T-cell (primary cell): ENCODE data around the gene DEFB124. TPM values are rescaled to one million over a fixed set of nuclear protein-coding genes. Genes with fewer than 3 reads are reported as not detected.

Experiments
- ATAC-seq, 4 experiments: fragments of 200-7000 bp in 3 of 4; fragments of 150-1000 bp in 1 of 4; cut with Tn5 transposase; replicated peaks in 1 of 4; 1 replicate in 3 of 4; 2 replicates in 1 of 4; pipeline ENCODE4 v1.10.0; 2021; ENCODE audit warnings: moderate library complexity in 3 of 4, mild to moderate bottlenecking in 2 of 4, moderate number of reproducible peaks in 1 of 4
- CTCF ChIA-PET, 2 donors: fragments of 300-600 bp; sonication (Branson Sonifier 250); formaldehyde crosslinking; loops; one replicate each; lab custom pipeline; 2022; ENCODE audit warnings: antibody characterized with exemption in 2 of 2; lab: Charles Lee
- POLR2A ChIA-PET, 2 donors: fragments of 300-600 bp; sonication (Branson Sonifier 250); formaldehyde crosslinking; loops; one replicate each; lab custom pipeline; 2022; ENCODE audit warnings: antibody characterized with exemption in 2 of 2; lab: Charles Lee
- DNase-seq, 35 experiments: peaks; one replicate each; pipeline versions ENCODE4 v3.0.0 to v3.0.0-alpha.2; 2013 to 2023
- H3K27ac ChIP-seq: one replicate; pipeline ENCODE4 v1.5.1; 2013; ENCODE audit warnings: low read length
- H3K27me3 ChIP-seq, 2 experiments: replicated peaks in 1 of 2; 1 replicate in 1 of 2; 2 replicates in 1 of 2; pipeline versions ENCODE4 v1.6.1 to v1.7.0; 2013; ENCODE audit warnings: low read length in 1 of 2, mixed read lengths in 1 of 2; ENCODE audit not compliant: control insufficient read depth in 2 of 2, insufficient read depth in 2 of 2; ENCODE audit errors: extremely low read depth in 1 of 2
- H3K36me3 ChIP-seq, 2 donors: 1 replicate in 1 of 2; 2 replicates in 1 of 2; pipeline versions ENCODE4 v1.6.1 to v1.7.0; 2013; ENCODE audit warnings: low read length in 1 of 2; ENCODE audit not compliant: control insufficient read depth in 2 of 2, insufficient read depth in 1 of 2; ENCODE audit errors: extremely low read depth in 1 of 2
- H3K4me1 ChIP-seq, 2 experiments: 1 replicate in 1 of 2; 2 replicates in 1 of 2; pipeline versions ENCODE4 v1.6.1 to v1.7.0; 2013; ENCODE audit warnings: low read length in 2 of 2, mixed read lengths in 1 of 2; ENCODE audit not compliant: insufficient read depth in 2 of 2, control insufficient read depth in 1 of 2; ENCODE audit errors: extremely low read depth in 1 of 2
- H3K4me3 ChIP-seq, 2 donors: 1 replicate in 1 of 2; 2 replicates in 1 of 2; pipeline versions ENCODE4 v1.5.1 to v1.7.0; 2013; ENCODE audit warnings: mild to moderate bottlenecking in 2 of 2, low read length in 1 of 2, moderate library complexity in 1 of 2; ENCODE audit not compliant: control insufficient read depth in 1 of 2; ENCODE audit errors: extremely low read depth in 1 of 2
- H3K9me3 ChIP-seq: 2 replicates; pipeline ENCODE4 v1.7.0; 2013
- H3K27ac Mint-ChIP-seq, 2 donors: one replicate each; pipeline ENCODE4 v1.8.0; 2020 to 2021; ENCODE audit warnings: mild to moderate bottlenecking in 2 of 2, mixed read lengths in 2 of 2
- H3K27me3 Mint-ChIP-seq, 2 donors: one replicate each; pipeline ENCODE4 v1.8.0; 2021 to 2022; ENCODE audit warnings: mixed read lengths in 2 of 2
- H3K36me3 Mint-ChIP-seq: one replicate; pipeline ENCODE4 v1.8.0; 2021; ENCODE audit warnings: mixed read lengths
- H3K4me1 Mint-ChIP-seq, 3 donors: one replicate each; pipeline ENCODE4 v1.8.0; 2020 to 2022; ENCODE audit warnings: mixed read lengths in 3 of 3, mild to moderate bottlenecking in 1 of 3
- H3K4me3 Mint-ChIP-seq, 3 donors: one replicate each; pipeline ENCODE4 v1.8.0; 2020 to 2022; ENCODE audit warnings: mild to moderate bottlenecking in 3 of 3, mixed read lengths in 3 of 3, moderate library complexity in 3 of 3
- H3K9me3 Mint-ChIP-seq, 3 donors: one replicate each; pipeline ENCODE4 v1.8.0; 2020 to 2022; ENCODE audit warnings: mixed read lengths in 3 of 3
- WGBS: methylation state at CpG from one replicate; pipeline ENCODE4 v1.1.5; 2013; ENCODE audit warnings: missing lambda C conversion rate; ENCODE audit not compliant: insufficient coverage; 5-methylcytosine and 5-hydroxymethylcytosine counted together
- total RNA-seq, 35 experiments: library from RNA in 6 of 35; stranded (reverse) in 6 of 35; fragments of 120-200 nt in 1 of 35; gene quantifications; one replicate each; pipeline versions ENCODE4 v1.2.1 to v1.2.4 and lab custom pipeline; 2013 to 2026

DEFB124 gene
- total RNA-seq, 5 donors from 2014 or later (not counting 1 experiment from before 2014, with no cell fraction given): not detected

DNA sequence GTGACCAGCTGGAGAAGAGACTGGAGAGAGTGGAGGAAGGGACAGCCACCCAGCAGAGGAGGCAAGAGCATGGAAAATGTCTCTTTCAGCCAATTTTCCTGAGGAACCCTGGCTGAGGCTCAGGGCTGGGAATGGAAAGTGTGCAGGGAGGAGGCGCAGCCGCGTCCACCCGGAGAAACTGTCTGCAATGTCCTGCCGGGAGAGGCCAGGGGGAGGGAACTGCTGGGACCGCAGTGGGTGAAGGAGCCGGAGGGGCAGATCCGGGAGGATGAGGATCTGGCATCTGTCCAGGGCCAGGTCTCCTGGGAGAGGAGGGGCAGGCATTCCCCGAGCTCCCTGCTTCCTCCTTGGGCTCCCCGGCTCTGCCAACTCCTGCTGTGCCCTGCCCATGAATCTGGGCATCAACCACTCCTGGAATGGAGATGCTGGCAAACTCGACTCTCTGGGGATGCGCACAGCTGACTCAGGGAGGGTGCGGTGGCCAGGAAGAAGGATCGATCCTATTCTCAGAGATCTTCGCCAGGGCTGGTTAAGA is 21.9 kb upstream of the DEFB124 start:
- H3K36me3 Mint-ChIP-seq: no peaks in the 10 kb centered on the region
- 75% methylated on average over 13 of the region's 15 CpGs for WGBS
- H3K4me1 Mint-ChIP-seq: no peaks in the 10 kb centered on the region
- ATAC-seq: no peak
- no peaks in the 10 kb centered on the region for H3K36me3 ChIP-seq
- H3K27ac ChIP-seq: no peak overlapping the region
- ChIA-PET POLR2A (no interaction called here), CTCF (interaction anchor here in 1 of 2 donors (0.5 kb wide), 1 partner anchor 42 kb away, joined by 4 read pairs; no protein-coding TSS in a partner anchor)
- no peaks in the 10 kb centered on the region for H3K9me3 Mint-ChIP-seq
- no peak overlapping the region for H3K4me3 ChIP-seq
- DNase-seq: no peak
- peaks cover 18 to 20% of the 10 kb centered on the region in 2 donors for H3K27me3 Mint-ChIP-seq
- no peak overlapping the region for H3K4me3 Mint-ChIP-seq
- no peaks in the 10 kb centered on the region for H3K9me3 ChIP-seq
- H3K27ac Mint-ChIP-seq: no peak overlapping the region
- peaks cover 0 to 20% of the 10 kb centered on the region in 2 experiments for H3K27me3 ChIP-seq
- H3K4me1 ChIP-seq: no peaks in the 10 kb centered on the region

DNA sequence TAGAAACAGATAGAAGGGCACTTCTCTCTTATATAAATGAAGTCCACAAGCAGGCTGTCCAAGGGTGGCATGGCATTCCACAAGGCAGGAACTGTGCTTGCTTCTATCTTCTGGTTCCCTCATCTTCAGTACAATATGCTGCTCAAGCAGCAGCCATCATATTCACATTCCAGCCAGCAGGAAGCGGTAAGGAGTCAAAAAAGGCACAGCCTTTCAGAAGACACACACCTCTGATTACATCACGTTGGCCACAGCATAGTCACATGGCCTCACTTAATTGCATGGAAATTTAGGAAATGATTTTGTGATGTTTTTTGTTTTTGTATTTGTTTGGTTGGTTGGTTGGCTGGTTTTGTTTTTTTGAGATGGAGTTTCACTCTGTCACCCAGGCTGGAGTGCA is 19.2 kb upstream of the DEFB124 start:
- ATAC-seq (no peak), DNase-seq (no peak)
- no peaks in the 10 kb centered on the region for H3K4me1 Mint-ChIP-seq
- POLR2A ChIA-PET: no interaction called here
- H3K36me3 Mint-ChIP-seq: no peaks in the 10 kb centered on the region
- Histone ChIP-seq H3K9me3 (no peaks in the 10 kb centered on the region), H3K27me3 (peaks cover 0 to 16% of the 10 kb centered on the region in 2 experiments), H3K4me1 (no peaks in the 10 kb centered on the region), H3K36me3 (no peaks in the 10 kb centered on the region), H3K4me3 (no peak overlapping the region), H3K27ac (no peak overlapping the region)
- peaks cover 18 to 20% of the 10 kb centered on the region in 2 donors for H3K27me3 Mint-ChIP-seq
- no peaks in the 10 kb centered on the region for H3K9me3 Mint-ChIP-seq
- no CpG with 5 or more reads among the region's 2 CpGs for WGBS
- no peak overlapping the region for H3K4me3 Mint-ChIP-seq
- H3K27ac Mint-ChIP-seq: no peak overlapping the region
- CTCF ChIA-PET: interaction anchor here in 1 of 2 donors (0.9 to 1.3 kb wide), 2 partner anchors 9 to 34 kb away, joined by 4 read pairs; no protein-coding TSS in a partner anchor

DNA sequence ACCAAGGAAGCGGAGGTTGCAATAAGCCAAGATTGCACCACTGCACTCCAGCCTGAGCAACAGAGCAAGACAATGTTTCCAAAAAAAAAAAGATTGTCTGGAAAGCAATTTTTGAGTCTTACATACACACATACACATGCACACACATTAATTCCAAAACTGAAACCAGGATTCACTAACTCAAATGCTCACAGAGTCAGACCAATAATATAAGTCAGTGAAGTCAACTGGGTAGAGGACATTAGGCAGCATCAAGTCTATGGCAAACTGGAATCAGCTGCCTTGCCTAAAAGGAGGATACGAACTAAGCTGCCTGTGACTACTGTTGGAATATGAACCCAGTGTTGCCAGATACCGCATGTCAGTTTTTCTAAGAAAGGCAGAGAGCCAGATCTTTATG is 15.8 kb upstream of the DEFB124 start:
- no peak for DNase-seq
- Histone ChIP-seq H3K36me3 (no peaks in the 10 kb centered on the region), H3K4me3 (no peak overlapping the region), H3K4me1 (peaks cover 0 to under 1% of the 10 kb centered on the region in 2 experiments), H3K27ac (no peak overlapping the region), H3K27me3 (peaks cover 2 to 16% of the 10 kb centered on the region in 2 experiments), H3K9me3 (no peaks in the 10 kb centered on the region)
- no peak overlapping the region for H3K4me3 Mint-ChIP-seq
- H3K27ac Mint-ChIP-seq: no peak overlapping the region
- H3K4me1 Mint-ChIP-seq: peaks cover 0 to 2% (median 0%) of the 10 kb centered on the region in 3 donors
- peaks cover 18 to 20% of the 10 kb centered on the region in 2 donors for H3K27me3 Mint-ChIP-seq
- ChIA-PET POLR2A (no interaction called here), CTCF (interaction anchor here in 1 of 2 donors (1.0 kb wide), 1 partner anchor 11 kb away, joined by 4 read pairs; no protein-coding TSS in a partner anchor)
- 90% methylated on average over 3 of the region's 3 CpGs for WGBS
- no peaks in the 10 kb centered on the region for H3K36me3 Mint-ChIP-seq
- no peak for ATAC-seq
- no peaks in the 10 kb centered on the region for H3K9me3 Mint-ChIP-seq

DNA sequence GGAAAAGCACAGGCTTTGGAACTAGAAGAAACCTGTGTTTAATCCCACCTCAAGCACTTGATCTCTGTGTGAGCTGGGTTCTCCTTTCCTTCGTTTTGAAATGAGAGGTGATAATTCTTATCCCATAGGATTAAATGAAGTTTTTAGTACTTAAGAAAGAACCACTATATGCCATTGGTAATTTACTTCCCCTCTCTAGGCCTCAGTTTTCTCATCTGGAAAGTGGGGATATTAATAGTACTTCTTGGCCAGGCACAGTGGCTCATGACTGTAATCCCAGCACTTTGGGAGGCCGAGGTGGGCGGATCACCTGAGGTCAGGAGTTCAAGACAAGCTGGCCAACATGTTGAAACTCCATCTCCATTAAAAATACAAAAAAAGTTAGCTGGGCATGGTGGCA is 14.2 kb upstream of the DEFB124 start:
- no peaks in the 10 kb centered on the region for H3K36me3 Mint-ChIP-seq
- ChIA-PET CTCF (no interaction called here), POLR2A (no interaction called here)
- no CpG with 5 or more reads among the region's 3 CpGs for WGBS
- no peak overlapping the region for H3K27ac Mint-ChIP-seq
- no peak for DNase-seq
- no peak for ATAC-seq
- H3K4me3 Mint-ChIP-seq: no peak overlapping the region
- Histone ChIP-seq H3K4me1 (peaks cover 0 to 6% of the 10 kb centered on the region in 2 experiments), H3K9me3 (no peaks in the 10 kb centered on the region), H3K27me3 (peaks cover 2 to 27% of the 10 kb centered on the region in 2 experiments), H3K36me3 (no peaks in the 10 kb centered on the region), H3K4me3 (no peak overlapping the region), H3K27ac (no peak overlapping the region)
- H3K9me3 Mint-ChIP-seq: no peaks in the 10 kb centered on the region
- peaks cover 18 to 22% of the 10 kb centered on the region in 2 donors for H3K27me3 Mint-ChIP-seq
- H3K4me1 Mint-ChIP-seq: peaks cover 0 to 8% (median 1%) of the 10 kb centered on the region in 3 donors

DNA sequence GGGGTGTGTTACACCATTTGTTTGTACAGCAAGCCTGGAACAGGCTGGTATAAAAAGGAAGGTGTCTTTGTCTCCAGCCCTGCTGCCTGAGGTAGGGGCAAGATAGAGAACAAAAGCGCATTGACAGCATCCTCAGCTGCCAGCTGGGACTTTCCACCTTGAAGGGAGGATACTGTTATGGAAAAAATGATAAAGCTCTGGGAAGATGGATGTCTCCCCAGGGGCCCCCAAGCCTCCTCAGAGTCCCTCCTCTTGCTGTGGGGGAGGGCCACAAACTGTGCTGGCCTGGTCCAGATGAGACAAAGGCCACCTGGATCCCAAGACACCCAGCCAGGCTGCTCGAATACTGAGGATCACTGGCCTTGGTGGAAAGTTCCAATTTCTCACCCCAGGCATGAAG is 13.2 kb upstream of the DEFB124 start:
- Histone ChIP-seq H3K27ac (no peak overlapping the region), H3K9me3 (no peaks in the 10 kb centered on the region), H3K27me3 (peaks cover 2 to 28% of the 10 kb centered on the region in 2 experiments), H3K36me3 (no peaks in the 10 kb centered on the region), H3K4me3 (no peak overlapping the region), H3K4me1 (peaks cover 0 to 6% of the 10 kb centered on the region in 2 experiments)
- CTCF ChIA-PET: interaction anchor here (0.6 to 1.1 kb wide), 2 partner anchors 15 to 70 kb away, joined by 3 to 4 read pairs; no protein-coding TSS in a partner anchor
- Mint-ChIP-seq H3K36me3 (no peaks in the 10 kb centered on the region), H3K4me1 (peaks cover 0 to 8% (median 1%) of the 10 kb centered on the region in 3 donors), H3K27ac (no peak overlapping the region), H3K4me3 (no peak overlapping the region), H3K27me3 (peaks cover 15 to 22% of the 10 kb centered on the region in 2 donors), H3K9me3 (no peaks in the 10 kb centered on the region)
- DNase-seq (no peak), ATAC-seq (no peak)
- POLR2A ChIA-PET: no interaction called here
- 93% methylated on average over 1 of the region's 2 CpGs for WGBS

DNA sequence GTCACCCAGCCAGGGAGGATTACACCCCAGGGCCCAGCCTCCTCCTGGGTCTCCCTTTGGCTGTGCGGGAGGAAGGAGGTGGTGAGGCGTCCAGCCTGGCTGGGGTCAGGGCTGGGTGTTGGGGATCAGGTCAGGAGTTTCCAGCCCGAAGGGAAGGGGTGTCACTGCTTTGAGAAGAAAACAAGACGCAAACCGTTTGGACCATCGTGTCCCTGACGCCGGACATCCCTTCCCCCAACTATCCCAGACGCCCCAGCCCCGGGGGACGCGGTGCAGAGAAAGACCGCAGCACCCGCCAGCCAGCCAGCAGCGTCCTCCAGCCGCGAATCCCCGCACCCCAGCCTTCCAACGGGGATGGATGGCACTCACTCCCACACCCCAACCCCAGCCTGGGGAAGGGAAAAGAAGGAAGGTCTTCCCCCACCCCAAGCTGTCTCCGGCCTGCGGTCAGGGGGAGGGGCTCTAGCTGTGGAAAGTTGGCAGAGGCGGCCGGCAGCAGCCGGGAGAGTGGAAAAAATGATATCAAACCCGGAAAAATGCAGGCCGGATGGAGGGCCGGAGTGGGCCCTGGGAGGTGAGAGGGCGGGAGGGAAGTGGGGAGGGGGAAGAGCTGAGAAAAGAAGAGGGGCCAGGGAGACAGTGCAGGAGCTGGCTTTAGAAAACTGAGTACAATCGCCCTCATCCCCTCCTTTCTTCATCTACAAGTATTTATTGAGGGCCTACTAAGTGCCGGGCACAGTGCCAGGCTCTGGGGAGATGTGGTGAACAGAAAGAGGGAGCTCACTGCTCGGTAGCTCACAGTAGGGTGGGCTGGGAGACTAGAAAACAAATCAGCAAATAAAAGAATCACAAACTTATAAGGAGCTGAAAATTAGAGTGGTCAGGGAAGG is 10.8 kb upstream of the DEFB124 start:
- H3K4me3 Mint-ChIP-seq: no peak overlapping the region
- POLR2A ChIA-PET: no interaction called here
- H3K27ac Mint-ChIP-seq: no peak overlapping the region
- no peaks in the 10 kb centered on the region for H3K36me3 ChIP-seq
- no peaks in the 10 kb centered on the region for H3K9me3 ChIP-seq
- CTCF ChIA-PET: interaction anchor here in 1 of 2 donors (1.0 kb wide), 1 partner anchor 18 kb away, joined by 3 read pairs; no protein-coding TSS in a partner anchor
- peaks cover 0 to 8% (median 1%) of the 10 kb centered on the region in 3 donors for H3K4me1 Mint-ChIP-seq
- 19% methylated on average over 7 of the region's 31 CpGs for WGBS
- no peak for DNase-seq
- H3K4me3 ChIP-seq: no peak overlapping the region
- ATAC-seq: no peak
- H3K9me3 Mint-ChIP-seq: no peaks in the 10 kb centered on the region
- H3K27me3 ChIP-seq: peaks cover 2 to 36% of the 10 kb centered on the region in 2 experiments
- H3K4me1 ChIP-seq: peaks cover 0 to 6% of the 10 kb centered on the region in 2 experiments
- H3K27ac ChIP-seq: no peak overlapping the region
- H3K36me3 Mint-ChIP-seq: no peaks in the 10 kb centered on the region
- H3K27me3 Mint-ChIP-seq: peaks cover 27 to 32% of the 10 kb centered on the region in 2 donors
